HG02623 (cell line): ENCODE data around the gene ZNF384.
"Not testable (repeated sequence)": the region's sequence is repeated elsewhere in the genome, so short reads cannot be mapped to it uniquely, and the experiment has no call there.

Experiments
- ATAC-seq: cut with Tn5 transposase; IDR thresholded peaks from one replicate; pipeline ENCODE4 v1.9.1; 2021; ENCODE audit warnings: moderate library complexity; ENCODE audit not compliant: unreplicated experiment

Gene ZNF384

DNA sequence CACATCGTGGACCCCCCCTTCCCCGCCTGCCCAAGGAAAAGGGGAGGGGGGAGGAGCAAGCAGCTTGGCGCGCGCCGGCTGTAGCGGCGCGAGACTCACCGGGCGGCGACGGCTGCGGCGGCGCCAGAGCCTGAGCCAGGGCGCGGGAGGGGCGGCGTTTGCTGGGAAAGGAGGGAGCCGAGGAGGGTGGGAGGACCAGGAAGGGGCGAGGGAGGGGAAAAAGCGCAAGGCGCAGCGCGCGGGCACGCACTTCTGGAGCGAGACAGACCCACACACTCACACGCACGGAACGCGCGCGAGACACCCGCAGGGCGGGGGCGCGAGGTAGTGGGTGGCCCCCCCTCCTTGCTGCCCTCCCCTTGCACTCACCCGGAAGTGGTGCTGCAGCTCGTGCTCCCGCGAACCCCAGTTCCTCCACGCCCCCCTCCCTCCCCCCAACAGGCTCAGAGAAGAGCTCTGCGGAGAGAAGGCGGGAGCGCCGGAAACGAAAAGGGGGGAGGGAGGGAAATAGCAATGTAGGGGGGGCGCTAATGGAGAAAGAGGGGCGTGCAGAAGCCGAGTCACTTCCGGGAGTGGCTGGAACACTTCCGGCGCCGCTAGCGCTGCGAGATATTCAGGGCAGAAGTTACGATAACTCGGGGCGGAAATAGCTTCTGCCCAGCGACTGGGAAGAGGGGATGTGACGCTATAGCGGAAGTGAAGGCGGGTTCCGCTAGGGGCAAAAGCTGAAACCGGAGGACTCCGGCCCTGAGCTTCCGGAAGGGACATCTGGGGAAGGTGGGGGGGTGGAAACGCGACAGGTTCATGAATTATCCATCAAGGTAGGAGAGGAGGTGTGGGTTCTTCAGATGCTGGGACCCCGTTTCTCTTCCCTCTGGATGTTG, at the start of gene ZNF384:
Gene ZNF384, minus strand, starts transcription at position 377 of the 884 bp plus-strand sequence. CDS start 9,855 bp downstream, outside the sequence.
- peak; percentile 86 for ATAC-seq

- ATAC-seq: no peak
These were observed 47.6 kb upstream of the ZNF384 start for GRCh38 chr12:6736754-6737153.

DNA sequence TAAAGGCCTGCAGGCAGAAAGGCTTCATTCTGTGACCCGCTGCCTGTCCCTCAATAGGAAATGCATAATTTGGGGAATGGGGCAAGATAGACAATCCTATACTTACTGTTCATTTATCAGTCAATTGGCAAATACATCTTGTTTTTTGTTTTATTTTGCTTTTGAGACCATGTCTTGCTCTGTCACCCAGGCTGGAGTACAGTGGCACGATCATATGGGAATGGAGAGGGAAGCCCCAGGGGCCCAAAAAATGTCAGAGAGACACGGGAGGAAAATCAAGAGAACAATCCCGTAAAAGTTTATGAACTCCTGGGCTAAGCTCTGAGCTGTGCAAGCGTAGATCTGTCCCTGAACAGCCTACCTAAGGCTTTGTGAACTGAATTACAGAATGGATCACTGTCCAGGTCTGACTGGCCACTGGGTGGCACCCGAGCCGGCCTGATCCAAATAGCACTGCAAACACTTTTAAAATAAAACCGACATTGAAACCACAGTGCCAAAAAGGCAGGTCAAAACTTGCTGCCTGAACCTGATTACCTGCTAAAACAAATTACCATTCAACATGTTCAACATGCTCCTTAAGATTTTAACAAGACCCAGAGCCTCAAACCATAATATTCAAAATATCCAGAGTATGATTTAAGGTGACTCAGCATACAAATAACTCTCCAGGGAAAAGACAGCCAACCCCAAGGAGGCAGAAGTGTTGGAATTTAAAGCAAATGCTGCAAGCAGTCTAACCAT, 46.4 kb upstream of the ZNF384 start:
- ATAC-seq: no peak

GRCh38 chr12:6734506-6735387, 45.6 kb upstream of the ZNF384 start:
- ATAC-seq: no peak

DNA sequence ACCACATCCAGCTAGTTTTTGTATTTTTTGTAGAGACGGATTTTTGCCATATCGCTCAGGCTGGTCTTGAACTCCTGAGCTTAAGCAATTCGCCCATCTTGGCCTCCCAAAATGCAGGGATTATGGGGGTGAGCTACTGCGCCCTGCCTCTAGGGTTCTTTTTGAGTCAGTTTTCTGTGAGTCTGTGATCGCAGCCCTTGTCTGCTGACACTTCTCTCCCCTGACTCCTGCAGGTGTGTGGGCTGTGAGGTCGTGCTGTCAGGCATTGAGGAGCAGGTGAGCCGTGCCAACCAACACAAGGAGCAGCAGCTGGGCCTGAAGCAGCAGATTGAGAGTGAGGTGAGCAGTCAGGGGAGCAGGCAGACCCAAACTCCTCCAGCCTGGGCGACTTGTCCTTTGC, 41.0 kb upstream of the ZNF384 start:
- ATAC-seq: no peak

DNA sequence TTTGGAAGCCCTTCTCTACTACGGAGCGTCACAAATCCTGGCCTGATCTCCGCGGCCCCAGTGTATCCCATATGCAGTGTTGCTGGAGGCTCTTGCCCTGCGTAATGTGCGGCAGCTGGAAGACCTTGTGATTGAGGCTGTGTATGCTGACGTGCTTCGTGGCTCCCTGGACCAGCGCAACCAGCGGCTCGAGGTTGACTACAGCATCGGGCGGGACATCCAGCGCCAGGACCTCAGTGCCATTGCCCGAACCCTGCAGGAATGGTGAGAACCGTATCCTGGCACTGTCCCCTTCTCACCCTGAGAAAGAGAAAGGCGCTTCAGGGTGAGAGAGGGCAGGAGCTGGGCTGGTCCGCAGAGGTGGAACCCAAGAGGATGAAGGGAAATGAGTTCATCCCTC, 40.0 kb upstream of the ZNF384 start:
- ATAC-seq: no peak

GRCh38 chr12:6725350-6725749, 36.2 kb upstream of the ZNF384 start:
- ATAC-seq: no peak

- ATAC-seq: no peak
These were observed 35.2 kb upstream of the ZNF384 start for GRCh38 chr12:6724409-6724797.

DNA sequence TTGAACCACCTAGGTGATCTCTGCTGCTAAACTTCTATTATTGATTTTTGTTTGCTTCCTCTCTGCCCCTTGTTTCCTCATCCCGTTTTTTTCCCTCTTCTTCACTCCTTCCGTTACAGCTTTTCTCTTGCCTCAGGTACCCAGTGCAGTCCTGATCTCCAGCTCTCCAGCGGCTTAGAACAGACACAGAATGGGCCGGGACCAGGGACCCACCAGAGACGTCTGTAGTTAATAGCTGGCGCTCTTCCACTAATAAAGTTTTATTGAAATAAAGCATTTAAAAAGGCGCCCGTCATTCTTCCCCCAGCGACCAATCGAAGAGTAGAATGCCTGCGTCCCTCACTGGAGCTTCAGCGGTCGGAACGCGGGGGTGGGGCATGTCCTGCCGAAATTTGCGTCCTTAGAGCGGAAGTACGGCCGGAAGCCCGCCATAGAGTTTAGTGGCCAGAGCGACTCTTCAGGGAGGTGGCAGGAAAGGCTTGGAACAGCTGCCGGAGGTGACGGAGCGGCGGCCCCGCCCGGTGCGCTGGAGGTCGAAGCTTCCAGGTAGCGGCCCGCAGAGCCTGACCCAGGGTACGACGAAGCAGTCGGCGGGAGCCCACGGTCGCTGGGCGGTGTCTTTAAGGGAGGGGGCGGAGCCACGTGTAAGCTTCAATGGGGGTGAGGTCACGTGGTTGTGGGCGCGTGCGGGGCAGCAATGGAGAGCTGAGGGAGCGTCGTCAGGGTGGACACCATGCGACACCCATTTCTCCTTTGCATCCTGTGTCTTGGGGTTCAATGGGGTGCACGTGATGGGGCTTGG, 34.6 kb upstream of the ZNF384 start, which contains the start of gene COPS7A:
Gene COPS7A, plus strand, starts transcription at position 440 of the 802 bp plus-strand sequence. CDS start 611 bp downstream, outside the sequence.
- peak; percentile 95 for ATAC-seq

GRCh38 chr12:6722863-6723262, 33.7 kb upstream of the ZNF384 start:
- no peak for ATAC-seq

GRCh38 chr12:6716874-6717437, 27.8 kb upstream of the ZNF384 start:
- no peak for ATAC-seq

- ATAC-seq: not testable (repeated sequence)
These were observed 27.1 kb upstream of the ZNF384 start for GRCh38 chr12:6716031-6716873.

DNA sequence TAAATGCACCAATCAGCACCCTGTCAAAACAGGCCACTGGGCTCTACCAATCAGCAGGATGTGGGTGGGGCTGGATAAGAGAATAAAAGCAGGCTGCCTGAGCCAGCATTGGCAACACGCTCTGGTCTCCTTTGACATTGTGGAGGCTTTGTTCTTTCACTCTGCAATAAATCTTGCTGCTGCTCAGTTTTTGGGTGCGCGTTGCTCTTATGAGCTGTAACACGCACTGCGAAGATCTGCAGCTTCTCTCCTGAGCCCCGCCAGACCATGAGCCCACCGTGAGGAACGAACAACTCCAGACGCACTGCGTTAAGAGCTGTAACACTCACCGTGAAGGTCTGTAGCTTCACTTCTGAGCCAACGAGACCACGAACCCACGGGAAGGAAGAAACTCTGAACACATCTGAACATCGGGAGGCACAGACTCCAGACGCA, 19.8 kb upstream of the ZNF384 start:
- ATAC-seq: no peak

DNA sequence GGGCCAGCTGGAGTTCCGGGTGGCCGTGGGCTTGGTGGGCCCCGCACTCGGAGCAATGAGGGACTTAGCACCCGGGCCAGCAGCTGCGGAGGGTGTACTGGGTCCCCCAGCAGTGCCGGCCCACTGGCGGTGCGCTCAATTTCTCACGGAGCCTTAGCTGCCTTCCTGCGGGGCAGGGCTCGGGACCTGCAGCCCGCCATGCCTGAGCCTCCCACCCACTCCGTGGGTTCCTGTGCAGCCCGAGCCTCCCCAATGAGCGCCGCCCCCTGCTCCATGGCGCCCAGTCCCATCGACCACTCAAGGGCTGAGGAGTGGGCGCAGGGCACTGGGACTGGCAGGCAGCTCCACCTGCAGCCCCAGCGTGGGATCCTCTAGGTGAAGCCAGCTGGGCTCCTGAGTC, 19.2 kb upstream of the ZNF384 start:
- not testable (repeated sequence) for ATAC-seq

- no peak for ATAC-seq
These were observed 14.5 kb upstream of the ZNF384 start for GRCh38 chr12:6703631-6704030.

DNA sequence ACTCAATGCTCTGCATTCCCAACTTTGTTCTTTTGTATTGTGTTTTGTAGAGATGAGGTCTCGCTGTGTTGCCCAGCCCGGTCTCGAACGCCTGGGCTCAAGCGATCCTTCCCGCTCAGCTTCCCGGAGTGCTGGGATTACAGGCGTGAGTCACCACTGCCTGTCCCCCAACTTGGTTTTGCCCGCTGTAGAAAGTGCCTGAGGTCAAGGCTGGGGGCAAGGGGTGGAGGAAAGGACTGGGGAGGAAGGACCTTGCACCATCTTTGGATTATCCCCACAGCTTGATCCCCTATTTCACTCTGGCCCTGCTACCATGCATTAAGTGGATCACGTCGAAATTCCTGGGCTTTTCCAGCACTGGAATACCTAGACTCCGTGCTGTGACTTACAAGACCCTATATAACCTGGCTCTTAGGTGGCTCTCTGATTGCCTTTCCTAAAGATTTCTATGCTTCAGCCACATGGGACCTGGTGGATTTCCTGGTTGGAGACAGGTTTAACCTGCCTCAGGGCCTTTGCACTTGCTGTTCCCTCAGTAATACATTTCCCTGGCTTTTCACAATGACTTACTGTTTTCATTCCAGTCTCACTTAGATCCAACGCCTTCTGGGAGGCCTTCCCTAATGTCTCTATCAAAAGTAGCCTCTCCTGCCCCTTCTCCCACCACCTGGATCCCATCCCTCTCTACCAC, 12.0 kb upstream of the ZNF384 start:
- ATAC-seq: no peak

DNA sequence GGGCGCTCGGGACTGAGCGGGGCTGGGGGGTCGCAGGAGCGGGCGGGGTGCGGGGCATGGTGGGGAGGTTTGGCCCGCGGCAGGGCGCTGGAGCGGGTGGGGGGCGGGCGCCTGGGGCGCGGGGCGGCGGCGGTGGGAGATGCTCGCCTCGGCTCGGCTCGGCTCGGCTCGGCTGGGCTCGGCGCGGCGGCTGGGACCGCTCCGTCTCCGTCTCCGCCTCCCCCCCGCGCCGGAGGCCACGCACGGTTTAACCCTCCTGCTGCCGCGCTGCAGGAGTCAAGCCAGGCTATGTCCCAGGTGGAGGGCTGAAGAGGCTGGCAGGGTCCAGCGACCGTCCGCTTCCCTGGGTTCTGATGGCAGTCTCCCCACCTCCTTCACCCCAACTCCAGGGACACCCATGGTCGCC, 11.5 kb upstream of the ZNF384 start, which contains the start of gene PIANP:
Gene PIANP, minus strand, starts transcription at position 170 of the 406 bp plus-strand sequence. CDS start 2,754 bp downstream, outside the sequence.
- ATAC-seq: no peak
